Heart right ventricle (tissue), 16 donors: ENCODE measurements around the gene SLC4A9. TPM values are rescaled to one million over a fixed set of nuclear protein-coding genes. Genes with fewer than 3 reads are reported as not detected.

Experiments used
- ATAC-seq, 8 donors: fragments of 200-7000 bp; cut with Tn5 transposase; one replicate each; pipeline ENCODE4 v1.9.1; 2020; ENCODE audit warnings: mild to moderate bottlenecking in 8 of 8, moderate library complexity in 8 of 8, moderate number of reproducible peaks in 1 of 8
- DNase-seq, 2 donors: peaks; one replicate each; pipeline ENCODE4 v3.0.0-alpha.2; 2020
- H3K27ac ChIP-seq, 10 donors: fragments of 200-600 bp; sonication (generic) in 2 of 10; one replicate each; pipeline versions ENCODE4 v1.5.0 to v1.8.0; 2020 to 2022; ENCODE audit warnings: mild to moderate bottlenecking in 3 of 10
- H3K27me3 ChIP-seq, 7 donors: fragments of 200-600 bp; one replicate each; pipeline ENCODE4 v1.8.0; 2021 to 2022; ENCODE audit warnings: mild to moderate bottlenecking in 2 of 7
- H3K36me3 ChIP-seq, 9 donors: fragments of 200-600 bp; sonication (generic) in 1 of 9; one replicate each; pipeline versions ENCODE4 v1.5.0 to v1.8.0; 2020 to 2022; ENCODE audit warnings: mild to moderate bottlenecking in 2 of 9
- H3K4me1 ChIP-seq, 9 donors: fragments of 200-600 bp; sonication (generic) in 1 of 9; one replicate each; pipeline versions ENCODE4 v1.5.0 to v1.8.0; 2020 to 2022; ENCODE audit warnings: mild to moderate bottlenecking in 4 of 9
- H3K4me3 ChIP-seq, 10 donors: fragments of 200-600 bp; sonication (generic) in 2 of 10; one replicate each; pipeline versions ENCODE4 v1.5.0 to v1.8.0; 2020 to 2022; ENCODE audit warnings: mild to moderate bottlenecking in 7 of 10, moderate library complexity in 2 of 10
- H3K9me3 ChIP-seq, 11 donors: fragments of 200-600 bp in 10 of 11; sonication (generic) in 2 of 11; one replicate each; pipeline versions ENCODE4 v1.5.0 to v1.8.0; 2013 to 2022; ENCODE audit warnings: mild to moderate bottlenecking in 2 of 11, control low read depth in 1 of 11, moderate library complexity in 1 of 11
- WGBS, 2 donors: extraction: QIAGEN DNeasy Blood & Tissue Kit; methylation state at CpG; one replicate each; pipeline ENCODE4 v1.1.7; 2013; ENCODE audit warnings: inconsistent platforms in 1 of 2; 5-methylcytosine and 5-hydroxymethylcytosine counted together
- intact Hi-C, 10 donors: fragments of 100-400 bp; cut with DNase I; formaldehyde crosslinking; loops; one replicate each; pipeline versions ENCODE4 v1.11.1 to v1.14.2; 2022
- long read RNA-seq, 3 donors: library from polyadenylated mRNA; unstranded; transcript quantifications; one replicate each; pipeline ENCODE4 v2.0.0, GENCODE V29; 2020 to 2021
- polyA plus RNA-seq, 2 donors: library from polyadenylated mRNA; stranded (reverse); fragments of 200-250 nt; gene quantifications; one replicate each; pipeline ENCODE4 v1.2.3, GENCODE V29; 2013
- total RNA-seq, 10 donors: library from RNA; stranded (reverse); fragmentation: NEBNext Ultra II Directional in 3 of 10; extraction: Animal tissue kit (Norgen Biotek cat#: 25700) in 3 of 10; gene quantifications; one replicate each; pipeline versions ENCODE4 v1.2.1 to v1.2.4, GENCODE V29; 2021 to 2023
- TF ChIP-seq, protein P1 (sequence below), 9 donors: fragments of 200-600 bp; sonication (generic) in 2 of 9; IDR thresholded peaks; one replicate each; pipeline versions ENCODE4 v1.5.0 to v1.8.0; 2021 to 2022; ENCODE audit warnings: antibody characterized with exemption in 9 of 9, mild to moderate bottlenecking in 5 of 9, moderate library complexity in 1 of 9
- donor health status: Arrhythmogenic right ventricular cardiomyopathy.
- donor health status: ischemic (EF 13 %, LVEDD 7.1; RV severe dilation, severe dysfunction).
- donor health status: healthy with polysubstance abuse.
- donor health status: DM: no; HTN: yes; CAD: no.
- donor health status: DM: no; HTN: no; CAD: no.
- donor health status: ischemic (EF 25% LVEDD 6.9; RV normal size, moderate dysfunction).
- donor health status: ischemic (EF 25% LVEDD 5.7; RV mildly dilated, moderate dysfunction).
- donor health status: healthy.
- donor health status: DM: yes; HTN: yes; CAD: no.
- donor health status: Ischemic cardiomyopathy.
- donor health status: ischemic (EF 35%, LVEDD 5.7; RV mildly dilated, moderate dysfunction).
- donor health status: nonischemic (EF 11% LVEDD 7.7; RV severe dilation, severe dysfunction).
- donor health status: DM: yes; HTN: yes; CAD: no.
- donor health status: PGD.
- donor health status: ischemic (EF 29% LVEDD 5.4; RV normal size, mild dysfunction).
- donor health status: nonischemic (EF 23%, LVEDD 6.1; RV moderate dilation, normal function).

The SLC4A9 gene
- total RNA-seq (under 1 TPM in 2 of 10 donors, not detected in 8; 0.10 to 0.34 TPM), polyA plus RNA-seq (under 1 TPM; 0.01 to 0.29 TPM)
- long read RNA-seq, donor 1, result 0 reads
- long read RNA-seq, donor 2, result 0 reads
- long read RNA-seq, donor 3, result 0 reads

DNA sequence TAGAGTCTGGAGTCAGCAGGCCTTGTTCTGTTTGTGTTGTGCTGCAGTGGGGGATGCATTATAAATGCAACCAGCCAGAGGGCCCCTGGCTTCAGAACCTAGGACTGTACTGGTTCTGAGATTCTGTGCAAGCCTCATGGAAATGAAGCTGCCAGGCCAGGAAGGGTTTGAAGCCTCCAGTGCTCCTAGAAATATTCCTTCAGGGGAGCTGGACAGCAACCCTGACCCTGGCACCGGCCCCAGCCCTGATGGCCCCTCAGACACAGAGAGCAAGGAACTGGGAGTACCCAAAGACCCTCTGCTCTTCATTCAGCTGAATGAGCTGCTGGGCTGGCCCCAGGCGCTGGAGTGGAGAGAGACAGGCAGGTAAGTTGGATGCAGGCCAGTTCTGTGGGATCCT is at the start of gene SLC4A9:
SLC4A9 (plus strand) TSS at position 94 of the 400 bp plus-strand sequence; CDS start at position 137, 43 bp downstream.
- Histone ChIP-seq H3K27ac (no peak within 1 kb of the TSS), H3K36me3 (no peaks in the 10 kb centered on the region), H3K4me3 (no peak within 1 kb of the TSS), H3K4me1 (peaks cover 0 to 24% (median 16%) of the 10 kb centered on the region in 9 donors), H3K9me3 (no peaks in the 10 kb centered on the region), H3K27me3 (no peaks in the 10 kb centered on the region)
- intact Hi-C loops, result loop anchor here in 6 of 10 donors (5.0 to 10.0 kb wide), 6 partner anchors 185 to 375 kb away; partner anchors contain the start of genes CD14 (in 2 of the 6), TMCO6 (in 2 of the 6), CYSTM1 (in 1 of the 6) and IK (in 1 of the 6)
- WGBS, 2 donors, result 96% methylated on average over 2 of the region's 2 CpGs
- DNase-seq (no peak), ATAC-seq (no peak)
- TF ChIP-seq, protein P1, sequence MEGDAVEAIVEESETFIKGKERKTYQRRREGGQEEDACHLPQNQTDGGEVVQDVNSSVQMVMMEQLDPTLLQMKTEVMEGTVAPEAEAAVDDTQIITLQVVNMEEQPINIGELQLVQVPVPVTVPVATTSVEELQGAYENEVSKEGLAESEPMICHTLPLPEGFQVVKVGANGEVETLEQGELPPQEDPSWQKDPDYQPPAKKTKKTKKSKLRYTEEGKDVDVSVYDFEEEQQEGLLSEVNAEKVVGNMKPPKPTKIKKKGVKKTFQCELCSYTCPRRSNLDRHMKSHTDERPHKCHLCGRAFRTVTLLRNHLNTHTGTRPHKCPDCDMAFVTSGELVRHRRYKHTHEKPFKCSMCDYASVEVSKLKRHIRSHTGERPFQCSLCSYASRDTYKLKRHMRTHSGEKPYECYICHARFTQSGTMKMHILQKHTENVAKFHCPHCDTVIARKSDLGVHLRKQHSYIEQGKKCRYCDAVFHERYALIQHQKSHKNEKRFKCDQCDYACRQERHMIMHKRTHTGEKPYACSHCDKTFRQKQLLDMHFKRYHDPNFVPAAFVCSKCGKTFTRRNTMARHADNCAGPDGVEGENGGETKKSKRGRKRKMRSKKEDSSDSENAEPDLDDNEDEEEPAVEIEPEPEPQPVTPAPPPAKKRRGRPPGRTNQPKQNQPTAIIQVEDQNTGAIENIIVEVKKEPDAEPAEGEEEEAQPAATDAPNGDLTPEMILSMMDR (IDR thresholded peaks at IDR 0.05), result no peak

- H3K27me3 ChIP-seq, result no peaks in the 10 kb centered on the region
- intact Hi-C loops, result no loop called here
- H3K27ac ChIP-seq, result peak overlapping the region in 4 of 10 donors; percentile 7 to 87 (median 82)
- no peaks in the 10 kb centered on the region for H3K36me3 ChIP-seq
- H3K4me1 ChIP-seq, result peaks cover 4 to 46% (median 32%) of the 10 kb centered on the region in 9 donors
- no peak overlapping the region for H3K4me3 ChIP-seq
- no peaks in the 10 kb centered on the region for H3K9me3 ChIP-seq
- TF ChIP-seq, protein P1 (IDR thresholded peaks at IDR 0.05), result no peak
- DNase-seq, result no peak
- 73 to 82% methylated on average over 2 of the region's 2 CpGs for WGBS, 2 donors
- ATAC-seq, result no peak
Measured at GRCh38 chr5:140310434-140310833, 49.6 kb upstream of the SLC4A9 start.

GRCh38 chr5:140311011-140311467 is 49.0 kb upstream of the SLC4A9 start:
- intact Hi-C loops, result no loop called here
- H3K27ac ChIP-seq, result peak overlapping the region in 8 of 10 donors; percentile 21 to 87 (median 78)

DNA sequence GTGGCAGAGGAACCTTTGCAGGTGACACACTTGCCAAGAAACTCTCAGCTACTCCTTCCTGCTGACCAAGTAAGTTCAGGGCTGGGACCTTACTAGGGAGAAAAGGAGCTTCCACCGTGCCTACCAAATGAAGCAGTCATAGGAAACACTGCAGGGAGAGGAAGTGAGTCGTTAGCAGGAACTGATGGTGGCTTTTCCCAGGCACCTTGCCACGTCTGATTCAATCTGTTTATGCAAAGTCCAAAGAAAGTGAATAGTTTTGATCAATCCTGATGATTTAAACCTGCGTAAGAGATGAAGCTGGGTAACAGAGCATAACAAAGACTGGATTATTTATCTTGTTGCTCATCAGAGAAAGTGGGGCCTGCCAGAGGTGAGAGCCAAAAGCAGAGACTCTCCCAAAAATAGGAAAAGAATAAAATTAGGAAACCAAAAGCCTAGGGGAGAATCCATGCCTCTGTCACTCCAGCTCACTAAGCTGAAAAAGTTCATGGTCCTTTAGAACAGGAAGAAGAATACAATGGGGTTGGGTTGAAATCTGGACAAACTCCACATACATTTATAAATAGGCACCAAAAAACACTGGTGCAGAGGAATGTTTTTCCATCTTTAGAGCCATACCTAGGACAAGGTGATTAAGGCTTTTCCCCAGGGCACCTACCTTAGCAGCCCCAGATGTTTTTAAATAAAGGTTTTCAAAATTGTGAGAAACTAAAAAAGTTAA is 47.8 kb upstream of the SLC4A9 start:
- WGBS, 2 donors, result 38 to 43% methylated on average over 4 of the region's 4 CpGs
- Histone ChIP-seq H3K4me3 (peak overlapping the region in 3 of 10 donors; percentile 5 to 13 (median 11)), H3K4me1 (peaks cover 4 to 46% (median 32%) of the 10 kb centered on the region in 9 donors), H3K27me3 (no peaks in the 10 kb centered on the region), H3K9me3 (no peaks in the 10 kb centered on the region), H3K36me3 (no peaks in the 10 kb centered on the region), H3K27ac (peak overlapping the region in 9 of 10 donors; percentile 64 to 87 (median 79))
- ATAC-seq, result peak; percentile 65 to 91 (median 82)
- TF ChIP-seq, protein P1 (IDR thresholded peaks at IDR 0.05), result no peak
- intact Hi-C loops, result loop anchor here in 1 of 10 donors (1.0 kb wide), 1 partner anchor 17 kb away; no protein-coding TSS in a partner anchor
- DNase-seq, result peak in 1 of 2 donors; percentile 72

More at GRCh38 chr5:140311011-140311467, 49.0 kb upstream of the SLC4A9 start:
- Histone ChIP-seq H3K36me3 (no peaks in the 10 kb centered on the region), H3K9me3 (no peaks in the 10 kb centered on the region), H3K4me3 (no peak overlapping the region), H3K27me3 (no peaks in the 10 kb centered on the region), H3K4me1 (peaks cover 4 to 46% (median 32%) of the 10 kb centered on the region in 9 donors)
- WGBS, 2 donors, result 81 to 87% methylated on average over 5 of the region's 5 CpGs
- DNase-seq (no peak), ATAC-seq (peak in 4 of 8 donors; percentile 23 to 40 (median 28))
- TF ChIP-seq, protein P1 (IDR thresholded peaks at IDR 0.05), result no peak
